Activated B cell treated with CpG ODN at 0.5 μM for 24 hours (primary cell): ENCODE data around the gene RBL1. TPM values are rescaled to one million over a fixed set of nuclear protein-coding genes. Genes with fewer than 3 reads are reported as not detected.
A peak's percentile ranks its signal among the peaks of the same experiment; 100 is the strongest.

ENCODE experiments used
- ATAC-seq: fragments of 200-7000 bp; cut with Tn5 transposase; one replicate; pipeline ENCODE4 v1.10.0; 2021; ENCODE audit warnings: low read depth, mild to moderate bottlenecking, moderate library complexity
- CTCF ChIA-PET: fragments of 350-600 bp; sonication (Branson Sonifier 250); formaldehyde crosslinking; loops from one replicate; lab custom pipeline; 2021; ENCODE audit warnings: antibody characterized with exemption; lab: Charles Lee
- POLR2A ChIA-PET: fragments of 350-600 bp; sonication (Branson Sonifier 250); formaldehyde crosslinking; loops from one replicate; lab custom pipeline; 2021; ENCODE audit warnings: antibody characterized with exemption; lab: Charles Lee
- DNase-seq: peaks from one replicate; pipeline ENCODE4 v3.0.0; 2022
- H3K27ac Mint-ChIP-seq: one replicate; pipeline ENCODE4 v1.8.0; 2020; ENCODE audit warnings: mixed read lengths
- H3K27me3 Mint-ChIP-seq: one replicate; pipeline ENCODE4 v1.8.0; 2021; ENCODE audit warnings: mixed read lengths
- H3K36me3 Mint-ChIP-seq: one replicate; pipeline ENCODE4 v1.8.0; 2021; ENCODE audit warnings: low read depth, mixed read lengths
- H3K4me1 Mint-ChIP-seq: one replicate; pipeline ENCODE4 v1.8.0; 2021; ENCODE audit warnings: mixed read lengths
- H3K4me3 Mint-ChIP-seq: one replicate; pipeline ENCODE4 v1.8.0; 2020; ENCODE audit warnings: mild to moderate bottlenecking, mixed read lengths
- H3K9me3 Mint-ChIP-seq: one replicate; pipeline ENCODE4 v1.8.0; 2020; ENCODE audit warnings: mixed read lengths
- CTCF ChIP-seq: fragments of 200-600 bp; IDR thresholded peaks from one replicate; pipeline ENCODE4 v1.8.0; 2022; ENCODE audit warnings: antibody characterized with exemption, mild to moderate bottlenecking
- intact Hi-C: fragments of 100-400 bp; cut with micrococcal nuclease; formaldehyde crosslinking; loops from one replicate; pipeline ENCODE4 v1.15.1; 2024
- total RNA-seq: library from RNA; stranded (reverse); gene quantifications from 2 replicates; pipeline ENCODE4 v1.2.3, GENCODE V29; 2022

Gene RBL1
- total RNA-seq, 1 donor from 2014 or later, result 20.4 TPM

GRCh38 chr20:36951198-36951978 is 144.4 kb downstream of the RBL1 start, which contains the start of gene SAMHD1:
TSS of gene SAMHD1 (minus strand) at chr20:36951708. CDS start at chr20:36951643, 65 bp downstream.
- H3K27me3 Mint-ChIP-seq, result no peaks in the 10 kb centered on the region
- ChIA-PET POLR2A (no interaction called here), CTCF (no interaction called here)
- peak; percentile 85 for DNase-seq
- peak within 1 kb of the TSS; percentile 96 for H3K4me3 Mint-ChIP-seq
- no peaks in the 10 kb centered on the region for H3K9me3 Mint-ChIP-seq
- H3K36me3 Mint-ChIP-seq, result peaks cover 6% of the 10 kb centered on the region
- TF ChIP-seq CTCF, result no peak
- peaks cover 24% of the 10 kb centered on the region for H3K4me1 Mint-ChIP-seq
- H3K27ac Mint-ChIP-seq, result peak within 1 kb of the TSS; percentile 81
- intact Hi-C loops, result loop anchor here (1.0 to 5.0 kb wide), 4 partner anchors 93 to 227 kb away; partner anchors contain the start of gene RBL1
- peak; percentile 97 for ATAC-seq

DNA sequence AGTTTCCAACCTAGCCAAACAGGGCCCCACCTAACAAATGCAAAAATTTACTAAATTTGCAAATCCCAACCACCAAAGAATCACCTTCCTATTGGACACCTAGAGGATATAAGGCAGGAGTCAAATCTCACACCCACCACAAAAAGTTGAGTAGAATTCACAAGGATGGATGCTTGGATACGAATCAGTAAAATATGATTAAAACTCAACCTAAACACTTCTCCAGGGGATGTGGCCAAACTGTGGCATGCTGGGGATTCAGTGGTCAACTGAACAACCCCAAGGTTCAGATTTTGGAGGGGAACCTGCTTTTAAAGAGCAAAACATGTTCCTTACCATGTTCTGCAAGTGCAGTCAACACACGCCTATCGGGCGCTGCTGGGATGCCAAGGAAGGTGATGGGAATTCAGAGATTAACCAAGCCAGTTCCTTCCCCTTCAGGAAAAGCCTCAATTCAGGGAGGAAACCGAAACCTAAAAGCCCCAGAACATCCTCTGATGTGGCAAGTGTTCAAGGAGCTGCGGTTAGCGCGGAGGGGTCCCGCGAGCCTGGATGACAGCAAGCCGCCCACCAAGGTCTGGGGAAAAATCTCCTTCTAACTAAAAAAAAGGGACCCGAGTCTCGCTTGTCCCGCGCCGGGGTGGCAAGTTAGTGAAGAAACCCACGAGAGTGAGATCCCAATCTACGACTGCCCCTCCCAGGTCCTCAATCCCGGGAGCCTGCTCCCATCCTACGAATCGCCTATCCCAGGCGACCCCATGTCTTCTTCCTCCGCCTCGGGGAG is 145.2 kb downstream of the RBL1 start:
- Mint-ChIP-seq H3K27me3 (no peaks in the 10 kb centered on the region), H3K36me3 (peaks cover 10% of the 10 kb centered on the region), H3K4me1 (peaks cover 24% of the 10 kb centered on the region), H3K9me3 (no peaks in the 10 kb centered on the region), H3K27ac (peak overlapping the region; percentile 57), H3K4me3 (peak overlapping the region; percentile 96)
- TF ChIP-seq CTCF, result no peak
- POLR2A ChIA-PET, result no interaction called here
- ATAC-seq, result no peak
- intact Hi-C loops, result loop anchor here (1.0 to 5.0 kb wide), 5 partner anchors 94 to 228 kb away; partner anchors contain the start of genes NDRG3 and RBL1
- no peak for DNase-seq
- CTCF ChIA-PET, result no interaction called here

Other genes starting within 250 kb of the RBL1 start
- not detected in 2 replicates for gene TLDC2, start 219.9 kb downstream of the RBL1 start, total RNA-seq
- gene SAMHD1, start 144.3 kb downstream of the RBL1 start, total RNA-seq, result 15.1 and 16.4 TPM in 2 replicates
- gene RPN2, start 83.3 kb upstream of the RBL1 start, total RNA-seq, result 106 and 109 TPM in 2 replicates
- 3.2 and 5.9 TPM in 2 replicates for gene MROH8, start 83.6 kb upstream of the RBL1 start, total RNA-seq
- not detected in 2 replicates for gene GHRH, start 165.8 kb upstream of the RBL1 start, total RNA-seq
- 20.1 and 21.0 TPM in 2 replicates for gene MANBAL, start 193.7 kb upstream of the RBL1 start, total RNA-seq